NCI-H226 (cell line): ENCODE measurements around the gene APOL3.
"Not testable (repeated sequence)": the region's sequence is repeated elsewhere in the genome, so short reads cannot be mapped to it uniquely, and the experiment has no call there.

ENCODE experiments used
- DNase-seq: peaks from one replicate; pipeline ENCODE4 v3.0.0-alpha.2; 2015

APOL3 gene

GRCh38 chr22:36160499-36160942 is at the start of gene APOL3:
TSS of gene APOL3 (minus strand) at chr22:36160755. CDS start at chr22:36149055, 11,700 bp downstream.
- DNase-seq: no peak

- DNase-seq: no peak
These were observed 49.7 kb upstream of the APOL3 start for GRCh38 chr22:36210224-36210623.

GRCh38 chr22:36209488-36209908 is 48.9 kb upstream of the APOL3 start:
- DNase-seq: not testable (repeated sequence)

- DNase-seq: no peak
These were observed 48.4 kb upstream of the APOL3 start for GRCh38 chr22:36208914-36209313.

GRCh38 chr22:36208162-36208765 is 47.7 kb upstream of the APOL3 start:
- no peak for DNase-seq

GRCh38 chr22:36206255-36206654 is 45.7 kb upstream of the APOL3 start:
- no peak for DNase-seq

GRCh38 chr22:36205573-36205972 is 45.0 kb upstream of the APOL3 start:
- DNase-seq: not testable (repeated sequence)

GRCh38 chr22:36204632-36205015 is 44.1 kb upstream of the APOL3 start:
- DNase-seq: no peak

- DNase-seq: no peak
These were observed 43.6 kb upstream of the APOL3 start for GRCh38 chr22:36204001-36204631.

GRCh38 chr22:36203441-36203840 is 42.9 kb upstream of the APOL3 start:
- DNase-seq: not testable (repeated sequence)

- DNase-seq: not testable (repeated sequence)
These were observed 42.4 kb upstream of the APOL3 start for GRCh38 chr22:36202906-36203305.

GRCh38 chr22:36201630-36202319 is 41.2 kb upstream of the APOL3 start, which contains the start of gene APOL4:
TSS of gene APOL4 (minus strand) at chr22:36201809. CDS start at chr22:36201734, 75 bp downstream.
- no peak for DNase-seq

GRCh38 chr22:36201025-36201424 is 40.5 kb upstream of the APOL3 start:
- DNase-seq: not testable (repeated sequence)

GRCh38 chr22:36199001-36199551 is 38.5 kb upstream of the APOL3 start:
- DNase-seq: no peak

GRCh38 chr22:36198536-36198935 is 38.0 kb upstream of the APOL3 start:
- no peak for DNase-seq

GRCh38 chr22:36197514-36198146 is 37.1 kb upstream of the APOL3 start:
- no peak for DNase-seq

GRCh38 chr22:36197065-36197440 is 36.5 kb upstream of the APOL3 start:
- DNase-seq: no peak

GRCh38 chr22:36196254-36197064 is 35.9 kb upstream of the APOL3 start:
- DNase-seq: no peak

- DNase-seq: no peak
These were observed 34.4 kb upstream of the APOL3 start for GRCh38 chr22:36194971-36195370.

GRCh38 chr22:36194385-36194784 is 33.8 kb upstream of the APOL3 start:
- no peak for DNase-seq

GRCh38 chr22:36193577-36193976 is 33.0 kb upstream of the APOL3 start:
- DNase-seq: no peak

GRCh38 chr22:36193171-36193570 is 32.6 kb upstream of the APOL3 start:
- no peak for DNase-seq
